Mononuclear cell (primary cell): ENCODE measurements around the gene MTRF1. TPM values are rescaled to one million over a fixed set of nuclear protein-coding genes. Genes with fewer than 3 reads are reported as not detected.

Experiments
- H3K27me3 ChIP-seq: 2 replicates; pipeline ENCODE4 v1.6.0; 2011; ENCODE audit warnings: low read length, control low read depth; ENCODE audit not compliant: insufficient read depth
- H3K4me1 ChIP-seq: 2 replicates; pipeline ENCODE4 v1.5.1; 2011; ENCODE audit warnings: mild to moderate bottlenecking, low read length, control low read depth; ENCODE audit not compliant: insufficient read depth
- H3K4me3 ChIP-seq: 2 replicates; pipeline ENCODE4 v1.5.1; 2011; ENCODE audit warnings: mild to moderate bottlenecking, low read length, moderate library complexity
- H3K9me3 ChIP-seq: 2 replicates; pipeline ENCODE4 v1.5.1; 2011; ENCODE audit warnings: low read depth, mild to moderate bottlenecking, control low read depth, low read length
- total RNA-seq: library from RNA; depleted of rRNA; stranded (reverse); fragments of >200 nt; gene quantifications from one replicate; pipeline ENCODE4 v1.2.3, GENCODE V29; 2012

MTRF1 gene
- total RNA-seq, 1 donor, result 33.4 TPM

- peaks cover 2% of the 10 kb centered on the region for H3K4me1 ChIP-seq
- no peak overlapping the region for H3K4me3 ChIP-seq
- no peaks in the 10 kb centered on the region for H3K27me3 ChIP-seq
- no peaks in the 10 kb centered on the region for H3K9me3 ChIP-seq
These were observed 5.8 kb downstream of the MTRF1 start for GRCh38 chr13:41257535-41257934.

DNA sequence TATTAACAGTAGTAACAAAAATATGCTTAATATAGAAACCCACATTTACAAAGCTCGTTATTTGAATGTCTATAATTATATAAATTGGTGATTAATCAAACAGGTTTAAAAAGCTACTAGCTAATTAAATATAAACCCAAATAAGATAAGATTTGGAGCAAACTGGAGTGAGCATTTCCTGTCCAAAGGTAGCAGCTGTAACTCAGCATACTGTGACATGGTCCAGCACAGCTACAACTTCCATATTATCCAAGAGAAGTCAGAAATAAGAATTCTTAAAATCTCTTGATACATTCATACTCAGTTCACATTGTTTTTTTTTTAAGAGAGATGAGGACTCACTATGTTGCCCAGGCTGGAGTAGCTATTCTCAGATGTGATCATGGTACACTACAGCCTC is 8.5 kb downstream of the MTRF1 start:
- Histone ChIP-seq H3K9me3 (no peaks in the 10 kb centered on the region), H3K4me1 (no peaks in the 10 kb centered on the region), H3K4me3 (no peak overlapping the region), H3K27me3 (no peaks in the 10 kb centered on the region)

DNA sequence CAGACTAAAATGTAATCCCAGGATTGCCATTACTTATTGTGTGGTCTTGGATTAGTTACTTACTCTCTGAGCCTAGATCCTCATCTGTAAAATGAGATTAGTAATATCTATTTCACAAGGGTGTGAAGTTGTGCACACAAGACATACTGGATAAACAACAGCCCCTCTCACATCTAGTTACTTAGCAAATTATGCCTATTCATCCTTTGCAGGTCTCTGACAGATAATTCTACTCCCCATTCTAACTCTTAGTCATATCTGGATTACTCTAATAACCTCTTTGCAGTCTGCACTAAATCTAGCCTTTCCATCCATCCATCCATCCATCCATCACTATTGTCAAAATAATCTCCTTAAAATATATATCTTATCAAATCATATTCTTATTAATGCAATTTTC is 12.4 kb downstream of the MTRF1 start:
- Histone ChIP-seq H3K27me3 (no peaks in the 10 kb centered on the region), H3K9me3 (no peaks in the 10 kb centered on the region), H3K4me1 (no peaks in the 10 kb centered on the region), H3K4me3 (no peak overlapping the region)

DNA sequence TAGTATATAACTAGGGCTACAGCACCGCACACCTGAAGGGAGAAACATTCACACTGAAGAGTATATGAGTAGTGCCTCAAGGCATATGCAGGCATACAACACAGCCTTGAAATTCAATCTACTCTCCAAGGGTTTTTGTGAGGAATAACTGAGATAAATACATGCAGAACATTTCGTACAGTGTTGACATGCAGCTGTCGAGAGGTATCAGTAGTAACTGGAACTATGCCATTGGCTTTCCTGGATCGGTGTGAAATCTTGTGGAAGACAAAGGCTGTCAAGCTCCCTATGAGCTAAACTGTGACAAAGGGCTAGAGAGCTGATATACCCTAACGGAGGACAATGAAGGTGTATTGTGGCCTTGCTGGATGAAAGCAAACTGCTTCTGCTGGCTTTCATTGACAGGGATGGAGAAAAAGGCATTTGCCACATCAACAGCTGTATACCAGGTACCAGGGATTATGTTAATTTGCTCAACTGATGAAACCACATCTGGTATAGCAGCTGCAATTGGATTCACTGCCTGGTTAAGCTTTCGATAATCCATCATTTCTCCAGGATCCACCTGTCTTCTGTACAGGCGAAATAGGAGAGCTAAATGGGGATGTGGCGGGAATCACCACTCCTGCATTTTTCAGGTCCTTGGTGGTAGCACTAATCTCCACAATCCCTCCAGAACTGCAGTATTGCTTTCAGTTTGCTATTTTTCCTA is 16.3 kb downstream of the MTRF1 start:
- Histone ChIP-seq H3K9me3 (no peaks in the 10 kb centered on the region), H3K4me3 (no peak overlapping the region), H3K27me3 (no peaks in the 10 kb centered on the region), H3K4me1 (no peaks in the 10 kb centered on the region)

GRCh38 chr13:41244556-41244955 is 18.8 kb downstream of the MTRF1 start:
- Histone ChIP-seq H3K9me3 (no peaks in the 10 kb centered on the region), H3K27me3 (no peaks in the 10 kb centered on the region), H3K4me3 (no peak overlapping the region), H3K4me1 (no peaks in the 10 kb centered on the region)

DNA sequence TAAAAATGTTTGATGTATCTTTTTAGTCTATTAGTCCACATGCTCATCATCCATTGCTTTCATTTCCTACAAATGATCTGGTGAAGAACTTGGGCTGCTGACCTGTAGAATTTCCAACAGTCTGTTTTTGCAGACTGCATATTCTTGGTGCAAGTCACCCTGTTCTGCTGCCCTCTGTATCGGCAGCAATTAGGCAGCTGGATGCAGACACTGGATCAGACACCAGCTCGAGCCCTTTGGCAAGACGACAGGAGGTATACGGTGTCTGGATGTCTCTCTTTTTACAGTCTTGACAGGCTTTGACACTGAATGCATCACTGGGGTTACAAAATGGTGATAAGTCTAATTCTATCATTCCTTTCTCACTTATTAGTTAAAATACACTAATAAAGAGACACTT is 21.8 kb downstream of the MTRF1 start:
- H3K27me3 ChIP-seq, result no peaks in the 10 kb centered on the region
- no peaks in the 10 kb centered on the region for H3K4me1 ChIP-seq
- no peak overlapping the region for H3K4me3 ChIP-seq
- H3K9me3 ChIP-seq, result no peaks in the 10 kb centered on the region

GRCh38 chr13:41236369-41236768 is 27.0 kb downstream of the MTRF1 start:
- Histone ChIP-seq H3K4me1 (peaks cover 8% of the 10 kb centered on the region), H3K4me3 (no peak overlapping the region), H3K27me3 (no peaks in the 10 kb centered on the region), H3K9me3 (no peaks in the 10 kb centered on the region)

- no peaks in the 10 kb centered on the region for H3K9me3 ChIP-seq
- peaks cover 8% of the 10 kb centered on the region for H3K4me1 ChIP-seq
- H3K4me3 ChIP-seq, result no peak overlapping the region
- H3K27me3 ChIP-seq, result no peaks in the 10 kb centered on the region
These were observed 30.5 kb downstream of the MTRF1 start for GRCh38 chr13:41232578-41233480.

GRCh38 chr13:41231786-41232185 is 31.6 kb downstream of the MTRF1 start:
- Histone ChIP-seq H3K27me3 (no peaks in the 10 kb centered on the region), H3K9me3 (no peaks in the 10 kb centered on the region), H3K4me3 (no peak overlapping the region), H3K4me1 (peaks cover 8% of the 10 kb centered on the region)

DNA sequence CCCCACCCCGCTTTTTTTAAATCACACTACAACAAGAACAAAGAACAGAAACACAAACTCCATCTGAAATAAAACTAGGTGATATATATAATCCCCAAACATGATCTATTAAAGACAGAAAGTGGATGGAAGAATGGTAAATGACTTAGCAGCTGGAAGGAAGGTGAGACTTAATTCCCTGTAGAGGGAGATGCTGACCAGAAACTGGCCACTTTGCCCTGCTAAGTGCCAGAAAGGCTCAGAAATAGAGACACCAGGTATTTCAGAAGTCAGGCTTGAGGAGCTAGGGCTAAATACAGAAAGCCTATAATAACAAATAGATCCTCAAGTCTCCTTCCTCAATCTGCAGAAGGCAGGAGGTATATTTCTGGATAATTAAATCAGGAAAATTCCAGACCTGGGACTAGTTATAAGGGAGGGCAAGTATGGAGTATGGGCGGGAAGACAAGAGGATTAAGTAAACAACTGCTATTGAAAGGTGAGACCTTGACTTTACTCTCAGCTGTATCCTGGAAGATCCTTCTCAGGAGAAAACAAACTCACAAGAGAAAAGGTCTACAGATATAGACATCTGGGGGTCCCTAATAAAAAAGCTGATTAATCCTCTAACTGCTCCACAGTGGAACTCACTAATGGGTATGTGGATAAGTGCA is 32.2 kb downstream of the MTRF1 start:
- no peaks in the 10 kb centered on the region for H3K27me3 ChIP-seq
- H3K9me3 ChIP-seq, result no peaks in the 10 kb centered on the region
- peaks cover 8% of the 10 kb centered on the region for H3K4me1 ChIP-seq
- no peak overlapping the region for H3K4me3 ChIP-seq

DNA sequence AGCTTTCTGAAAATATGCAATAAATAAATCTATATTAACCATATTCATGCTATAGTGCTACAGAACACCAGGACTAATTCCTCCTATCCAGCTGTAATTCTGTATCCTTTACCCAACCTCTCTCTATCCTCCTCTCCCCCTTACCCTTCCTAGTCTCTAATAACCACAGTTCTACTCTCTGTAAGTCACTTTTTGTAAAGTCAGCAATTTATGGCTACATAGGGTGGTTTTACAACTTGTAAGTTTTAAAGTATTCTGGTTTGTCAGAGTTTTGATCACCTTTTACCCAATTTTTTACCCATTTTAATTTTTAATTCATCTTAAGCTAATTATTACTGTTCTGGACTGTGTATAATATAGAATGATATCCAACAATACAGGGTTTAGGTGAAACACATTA is 34.0 kb downstream of the MTRF1 start:
- peaks cover 8% of the 10 kb centered on the region for H3K4me1 ChIP-seq
- H3K4me3 ChIP-seq, result no peak overlapping the region
- H3K9me3 ChIP-seq, result no peaks in the 10 kb centered on the region
- no peaks in the 10 kb centered on the region for H3K27me3 ChIP-seq

DNA sequence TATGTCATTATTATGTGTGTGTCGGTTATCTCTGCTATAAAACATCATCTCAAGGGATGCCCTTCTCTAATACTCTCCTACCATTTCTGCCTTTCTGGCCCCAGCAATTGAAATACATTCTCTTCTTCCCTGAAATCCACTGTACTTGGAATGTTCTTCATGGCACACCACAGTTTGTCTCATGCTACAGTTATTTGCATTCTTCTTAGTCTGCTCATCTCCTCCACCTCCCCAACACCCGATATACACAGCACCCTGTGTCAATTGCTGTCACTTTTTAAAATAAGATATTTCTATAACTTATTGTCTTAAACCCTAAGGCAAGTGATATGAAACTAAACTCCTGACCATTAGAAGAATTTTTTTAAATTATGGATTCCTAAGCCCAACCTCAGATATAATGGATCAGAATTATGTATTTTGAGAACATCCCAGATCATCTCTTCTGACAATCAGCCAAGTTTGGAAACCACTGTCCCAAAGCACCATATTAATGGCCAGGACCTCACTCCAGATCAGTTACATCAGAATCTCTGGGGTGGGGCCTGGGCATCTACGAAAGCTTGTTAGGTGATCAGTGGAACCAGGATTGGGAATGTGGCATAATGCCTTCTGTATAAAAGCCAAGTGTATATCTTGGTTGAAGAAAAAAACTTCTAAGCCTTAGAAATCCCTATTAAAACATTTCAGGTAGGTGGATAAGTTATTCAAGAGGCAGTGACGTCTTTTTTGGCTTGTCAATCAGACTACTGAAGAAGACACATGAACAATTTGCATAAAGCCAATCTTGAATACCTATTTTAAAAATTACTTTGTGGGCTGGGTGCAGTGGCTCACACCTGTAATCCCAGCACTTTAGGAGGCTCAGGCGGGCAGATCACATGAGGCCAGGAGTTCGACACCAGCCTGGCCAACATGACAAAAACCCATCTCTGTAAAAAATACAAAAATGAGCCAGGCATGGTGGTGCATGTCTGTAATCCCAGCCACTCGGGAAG is 39.0 kb downstream of the MTRF1 start:
- no peaks in the 10 kb centered on the region for H3K27me3 ChIP-seq
- H3K9me3 ChIP-seq, result no peaks in the 10 kb centered on the region
- H3K4me3 ChIP-seq, result no peak overlapping the region
- H3K4me1 ChIP-seq, result no peaks in the 10 kb centered on the region

DNA sequence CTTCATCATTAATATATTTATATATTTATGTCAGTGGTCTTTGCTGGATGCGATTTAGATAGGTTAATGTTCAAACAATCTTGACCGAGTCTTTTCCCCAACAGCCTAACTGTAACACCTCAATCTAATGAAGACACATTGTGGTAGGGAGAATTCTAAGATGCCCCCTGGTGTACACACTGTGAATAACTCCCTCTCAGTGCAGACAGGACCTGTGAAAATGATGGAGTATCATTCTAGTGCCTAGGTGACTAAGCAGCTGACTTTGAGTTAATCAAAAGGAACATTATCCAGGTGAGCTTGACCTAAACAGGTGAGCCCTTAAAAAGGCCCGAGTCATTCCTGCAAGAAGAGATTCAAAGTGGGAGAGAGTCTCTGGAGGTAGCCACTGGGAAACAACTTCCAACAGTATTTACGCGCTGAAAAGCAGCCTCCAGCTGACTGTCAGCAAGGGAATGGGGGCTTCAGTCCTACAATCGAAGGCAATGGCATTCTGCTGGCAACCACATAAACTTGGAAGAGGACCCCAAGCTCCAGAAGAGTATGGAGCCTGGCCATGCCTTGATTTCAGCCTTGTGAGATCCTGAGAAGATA is 41.0 kb downstream of the MTRF1 start:
- no peak overlapping the region for H3K4me3 ChIP-seq

DNA sequence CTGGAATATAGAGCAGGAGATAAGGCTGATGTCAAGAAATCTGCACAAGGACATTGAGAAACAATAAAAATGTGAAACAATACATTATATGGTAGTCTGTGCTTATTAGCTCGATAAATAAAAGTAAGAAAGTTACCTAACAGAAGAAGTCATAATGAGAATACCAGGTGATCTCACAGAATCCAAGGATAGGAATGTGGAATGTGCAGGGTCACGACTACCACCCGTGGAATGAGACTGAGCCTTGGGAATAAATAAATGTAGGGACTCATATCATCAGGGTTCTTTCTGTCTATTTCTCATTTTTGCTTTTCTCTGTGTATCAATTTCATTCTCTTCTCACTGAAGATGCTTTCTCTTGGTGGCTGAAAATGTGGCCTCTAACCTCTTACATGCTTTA is 43.0 kb downstream of the MTRF1 start:
- Histone ChIP-seq H3K27me3 (no peaks in the 10 kb centered on the region), H3K4me1 (no peaks in the 10 kb centered on the region), H3K9me3 (no peaks in the 10 kb centered on the region), H3K4me3 (no peak overlapping the region)

More for the DNA sequence above, 41.0 kb downstream of the MTRF1 start:
- H3K27me3 ChIP-seq, result no peaks in the 10 kb centered on the region
- H3K4me1 ChIP-seq, result no peaks in the 10 kb centered on the region
- H3K9me3 ChIP-seq, result no peaks in the 10 kb centered on the region
